ENCODE data around the gene SRGAP3. TPM values are rescaled to one million over a fixed set of nuclear protein-coding genes. Genes with fewer than 3 reads are reported as not detected.

Gene SRGAP3
- total and polyA plus RNA-seq, 4 donors = 1.2 to 32.8 (median 7.3) TPM

DNA sequence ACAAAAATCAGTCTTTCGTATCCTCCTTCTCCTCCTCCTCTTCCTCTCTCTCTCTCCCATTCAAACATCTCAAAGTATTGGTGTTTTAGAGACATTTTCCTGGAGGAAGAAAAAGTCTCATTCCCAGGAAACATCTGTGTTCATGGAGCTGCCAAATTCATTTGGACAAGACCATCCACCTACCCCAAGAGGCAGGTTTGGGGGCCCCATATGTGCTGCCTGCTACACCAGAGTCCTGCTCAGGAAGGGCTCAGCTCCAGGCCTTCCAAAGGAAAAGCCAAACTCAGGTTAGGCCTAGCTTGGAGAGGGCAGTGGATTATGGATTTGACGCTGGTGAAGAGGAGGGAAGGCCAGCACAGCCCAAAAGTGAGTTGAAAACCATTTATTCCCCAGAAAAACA is 131.2 kb downstream of the SRGAP3 start:
- ATAC-seq (ENCODE audit: insufficient read depth, low FRiP score) = no peak
- no peak for DNase-seq
- Histone ChIP-seq H3K9me3 (ENCODE audit: control insufficient read depth in 4 of 4, insufficient read depth in 3 of 4, low read length in 3 of 4) (peaks cover 0 to 5% (median 0%) of the 10 kb centered on the region in 4 donors), H3K4me1 (ENCODE audit: control insufficient read depth in 5 of 5, insufficient read depth in 5 of 5, low read length in 5 of 5) (peaks cover 0 to 11% (median 2%) of the 10 kb centered on the region in 5 donors), H3K4me3 (no peak overlapping the region), H3K9ac (ENCODE audit: insufficient read depth in 1 of 2, low read length in 2 of 2) (no peak overlapping the region), H3K27ac (ENCODE audit: low read depth in 1 of 2, low read length in 1 of 2) (no peak overlapping the region), H3K36me3 (ENCODE audit: control insufficient read depth in 4 of 4, insufficient read depth in 4 of 4, low read length in 4 of 4) (peaks cover 0 to 6% (median 2%) of the 10 kb centered on the region in 4 donors), H3K27me3 (ENCODE audit: control insufficient read depth in 3 of 3, insufficient read depth in 3 of 3, low read length in 2 of 3) (no peaks in the 10 kb centered on the region)
- TF ChIP-seq, protein P1, sequence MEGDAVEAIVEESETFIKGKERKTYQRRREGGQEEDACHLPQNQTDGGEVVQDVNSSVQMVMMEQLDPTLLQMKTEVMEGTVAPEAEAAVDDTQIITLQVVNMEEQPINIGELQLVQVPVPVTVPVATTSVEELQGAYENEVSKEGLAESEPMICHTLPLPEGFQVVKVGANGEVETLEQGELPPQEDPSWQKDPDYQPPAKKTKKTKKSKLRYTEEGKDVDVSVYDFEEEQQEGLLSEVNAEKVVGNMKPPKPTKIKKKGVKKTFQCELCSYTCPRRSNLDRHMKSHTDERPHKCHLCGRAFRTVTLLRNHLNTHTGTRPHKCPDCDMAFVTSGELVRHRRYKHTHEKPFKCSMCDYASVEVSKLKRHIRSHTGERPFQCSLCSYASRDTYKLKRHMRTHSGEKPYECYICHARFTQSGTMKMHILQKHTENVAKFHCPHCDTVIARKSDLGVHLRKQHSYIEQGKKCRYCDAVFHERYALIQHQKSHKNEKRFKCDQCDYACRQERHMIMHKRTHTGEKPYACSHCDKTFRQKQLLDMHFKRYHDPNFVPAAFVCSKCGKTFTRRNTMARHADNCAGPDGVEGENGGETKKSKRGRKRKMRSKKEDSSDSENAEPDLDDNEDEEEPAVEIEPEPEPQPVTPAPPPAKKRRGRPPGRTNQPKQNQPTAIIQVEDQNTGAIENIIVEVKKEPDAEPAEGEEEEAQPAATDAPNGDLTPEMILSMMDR (IDR thresholded peaks at IDR 0.05; ENCODE audit: control extremely low read depth, extremely low read depth) = no peak
- 88 to 94% methylated on average over 2 of the region's 2 CpGs for WGBS, 2 donors

DNA sequence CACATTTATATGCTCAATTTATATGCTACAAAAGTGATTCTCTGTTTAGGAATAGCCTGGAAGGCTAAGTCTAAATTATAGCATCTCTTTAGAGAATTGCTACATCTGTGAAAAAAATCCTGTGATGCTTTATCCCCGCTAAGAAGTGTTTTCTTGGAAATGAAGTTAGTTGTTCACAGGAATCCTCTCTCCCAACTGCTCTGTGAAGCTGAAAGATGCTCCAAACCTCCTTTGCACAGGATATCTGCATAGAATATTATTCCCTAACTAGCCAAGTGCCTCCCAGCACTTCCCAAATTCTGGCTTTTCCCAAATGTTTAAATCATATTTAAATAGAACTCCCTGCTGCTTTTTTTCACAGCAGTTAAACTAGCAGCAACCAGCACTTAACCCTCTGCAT is 132.2 kb downstream of the SRGAP3 start:
- Histone ChIP-seq H3K9ac (ENCODE audit: insufficient read depth in 1 of 2, low read length in 2 of 2) (no peak overlapping the region), H3K4me1 (ENCODE audit: control insufficient read depth in 5 of 5, insufficient read depth in 5 of 5, low read length in 5 of 5) (peaks cover 0 to 13% (median 2%) of the 10 kb centered on the region in 5 donors), H3K9me3 (ENCODE audit: control insufficient read depth in 4 of 4, insufficient read depth in 3 of 4, low read length in 3 of 4) (peaks cover 0 to 8% (median 1%) of the 10 kb centered on the region in 4 donors), H3K27ac (ENCODE audit: low read depth in 1 of 2, low read length in 1 of 2) (no peak overlapping the region), H3K4me3 (no peak overlapping the region), H3K36me3 (ENCODE audit: control insufficient read depth in 4 of 4, insufficient read depth in 4 of 4, low read length in 4 of 4) (peaks cover 0 to 6% (median 2%) of the 10 kb centered on the region in 4 donors), H3K27me3 (ENCODE audit: control insufficient read depth in 3 of 3, insufficient read depth in 3 of 3, low read length in 2 of 3) (no peaks in the 10 kb centered on the region)
- ATAC-seq (ENCODE audit: insufficient read depth, low FRiP score) (no peak), DNase-seq (no peak)
- WGBS, 2 donors = 87 to 96% methylated on average over 1 of the region's 1 CpG
- TF ChIP-seq, protein P1 (IDR thresholded peaks at IDR 0.05; ENCODE audit: control extremely low read depth, extremely low read depth) = no peak

GRCh38 chr3:9116336-9116735 is 133.1 kb downstream of the SRGAP3 start:
- peaks cover 0 to 22% (median 4%) of the 10 kb centered on the region in 5 donors for H3K4me1 ChIP-seq (ENCODE audit: control insufficient read depth in 5 of 5, insufficient read depth in 5 of 5, low read length in 5 of 5)
- no peak overlapping the region for H3K27ac ChIP-seq (ENCODE audit: low read depth in 1 of 2, low read length in 1 of 2)
- H3K36me3 ChIP-seq (ENCODE audit: control insufficient read depth in 4 of 4, insufficient read depth in 4 of 4, low read length in 4 of 4) = peaks cover 0 to 6% (median 2%) of the 10 kb centered on the region in 4 donors
- H3K9me3 ChIP-seq (ENCODE audit: control insufficient read depth in 4 of 4, insufficient read depth in 3 of 4, low read length in 3 of 4) = peaks cover 0 to 8% (median 1%) of the 10 kb centered on the region in 4 donors
- no peaks in the 10 kb centered on the region for H3K27me3 ChIP-seq (ENCODE audit: control insufficient read depth in 3 of 3, insufficient read depth in 3 of 3, low read length in 2 of 3)
- no peak for DNase-seq
- WGBS, 2 donors = 82 to 95% methylated on average over 3 of the region's 3 CpGs
- H3K9ac ChIP-seq (ENCODE audit: insufficient read depth in 1 of 2, low read length in 2 of 2) = no peak overlapping the region
- ATAC-seq (ENCODE audit: insufficient read depth, low FRiP score) = no peak
- TF ChIP-seq, protein P1 (IDR thresholded peaks at IDR 0.05; ENCODE audit: control extremely low read depth, extremely low read depth) = no peak
- no peak overlapping the region for H3K4me3 ChIP-seq

DNA sequence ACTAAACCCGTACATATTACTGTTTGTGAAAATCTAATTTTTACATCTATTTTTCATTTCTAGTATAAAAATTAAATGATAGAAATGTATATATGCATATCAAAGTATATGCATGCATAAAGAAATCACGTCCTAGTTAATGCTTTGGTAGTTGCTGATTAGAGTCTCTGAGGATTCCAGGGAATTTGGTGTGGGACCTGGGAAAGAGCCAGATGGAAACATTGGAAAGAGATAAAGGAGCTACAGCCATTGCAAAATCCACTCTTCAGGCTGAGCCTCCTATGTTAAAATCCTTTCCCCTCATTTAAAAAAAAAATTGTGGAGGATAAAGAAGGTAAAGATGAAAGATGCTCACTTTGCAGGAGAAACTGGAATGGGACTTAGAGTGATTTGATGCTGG is 134.1 kb downstream of the SRGAP3 start:
- 77 to 87% methylated on average over 2 of the region's 2 CpGs for WGBS, 2 donors
- TF ChIP-seq, protein P1 (IDR thresholded peaks at IDR 0.05; ENCODE audit: control extremely low read depth, extremely low read depth) = no peak

More for the DNA sequence above, 134.1 kb downstream of the SRGAP3 start:
- Histone ChIP-seq H3K4me1 (ENCODE audit: control insufficient read depth in 5 of 5, insufficient read depth in 5 of 5, low read length in 5 of 5) (peaks cover 0 to 31% (median 4%) of the 10 kb centered on the region in 5 donors), H3K27ac (ENCODE audit: low read depth in 1 of 2, low read length in 1 of 2) (no peak overlapping the region), H3K4me3 (no peak overlapping the region), H3K36me3 (ENCODE audit: control insufficient read depth in 4 of 4, insufficient read depth in 4 of 4, low read length in 4 of 4) (peaks cover 0 to 6% (median 2%) of the 10 kb centered on the region in 4 donors), H3K9ac (ENCODE audit: insufficient read depth in 1 of 2, low read length in 2 of 2) (no peak overlapping the region), H3K9me3 (ENCODE audit: control insufficient read depth in 4 of 4, insufficient read depth in 3 of 4, low read length in 3 of 4) (peaks cover 0 to 8% (median 1%) of the 10 kb centered on the region in 4 donors), H3K27me3 (ENCODE audit: control insufficient read depth in 3 of 3, insufficient read depth in 3 of 3, low read length in 2 of 3) (no peaks in the 10 kb centered on the region)
- ATAC-seq (ENCODE audit: insufficient read depth, low FRiP score) (no peak), DNase-seq (peak in 2 of 3 donors; percentile 76 to 82)

All from lung (tissue), 12 donors.